Heart left ventricle (tissue), 16 donors: ENCODE measurements around the gene ARRB1. TPM values are rescaled to one million over a fixed set of nuclear protein-coding genes. Genes with fewer than 3 reads are reported as not detected.

ENCODE experiments used
- ATAC-seq, 4 donors: fragments of 200-7000 bp; cut with Tn5 transposase; one replicate each; pipeline ENCODE4 v1.9.1; 2020 to 2022; ENCODE audit warnings: moderate library complexity in 4 of 4, mild to moderate bottlenecking in 3 of 4, moderate number of reproducible peaks in 1 of 4
- DNase-seq, 5 donors: peaks; one replicate each; pipeline ENCODE4 v3.0.0-alpha.2; 2020
- H3K27ac ChIP-seq, 12 donors: fragments of 200-600 bp; sonication (generic) in 4 of 12; one replicate each; pipeline versions ENCODE4 v1.5.0 to v1.8.0; 2016 to 2022; ENCODE audit warnings: mild to moderate bottlenecking in 2 of 12
- H3K27me3 ChIP-seq, 9 donors: fragments of 200-600 bp; sonication (generic) in 2 of 9; one replicate each; pipeline versions ENCODE4 v1.5.1 to v1.8.0; 2016 to 2022; ENCODE audit warnings: mild to moderate bottlenecking in 3 of 9
- H3K36me3 ChIP-seq, 9 donors: fragments of 200-600 bp; sonication (generic) in 2 of 9; one replicate each; pipeline versions ENCODE4 v1.5.0 to v1.8.0; 2018 to 2022; ENCODE audit warnings: mild to moderate bottlenecking in 2 of 9
- H3K4me1 ChIP-seq, 12 donors: fragments of 200-600 bp; sonication (generic) in 4 of 12; one replicate each; pipeline versions ENCODE4 v1.5.0 to v1.8.0; 2016 to 2022; ENCODE audit warnings: mild to moderate bottlenecking in 3 of 12
- H3K4me3 ChIP-seq, 12 donors: fragments of 200-600 bp; sonication (generic) in 4 of 12; one replicate each; pipeline versions ENCODE4 v1.5.0 to v1.8.0; 2017 to 2022; ENCODE audit warnings: mild to moderate bottlenecking in 9 of 12, moderate library complexity in 4 of 12
- H3K9me3 ChIP-seq, 12 donors: fragments of 200-600 bp; sonication (generic) in 4 of 12; one replicate each; pipeline versions ENCODE4 v1.5.0 to v1.8.0; 2016 to 2022; ENCODE audit warnings: mild to moderate bottlenecking in 1 of 12
- CTCF ChIP-seq, 12 donors: fragments of 200-600 bp; sonication (generic) in 4 of 12; IDR thresholded peaks; one replicate each; pipeline versions ENCODE4 v1.5.0 to v1.8.0; 2018 to 2022; ENCODE audit warnings: antibody characterized with exemption in 12 of 12, mild to moderate bottlenecking in 5 of 12
- POLR2A ChIP-seq, 2 donors: fragments of 450-650 bp; IDR thresholded peaks; one replicate each; pipeline ENCODE4 v1.6.1; 2017; ENCODE audit warnings: antibody characterized with exemption in 2 of 2, mild to moderate bottlenecking in 2 of 2, moderate library complexity in 2 of 2
- WGBS, 4 donors: extraction: QIAGEN DNeasy Blood & Tissue Kit in 2 of 4; methylation state at CpG; one replicate each; pipeline versions ENCODE4 v1.1.5 to v1.1.7; 2013 to 2018; 5-methylcytosine and 5-hydroxymethylcytosine counted together
- intact Hi-C, 10 donors: fragments of 100-400 bp; cut with DNase I; formaldehyde crosslinking; loops; one replicate each; pipeline versions ENCODE4 v1.11.1 to v1.14.2; 2022
- polyA plus RNA-seq, 2 donors: library from polyadenylated mRNA; stranded (reverse); fragments of 200-250 nt; gene quantifications; one replicate each; pipeline ENCODE4 v1.2.3, GENCODE V29; 2013
- total RNA-seq, 9 donors: library from RNA; depleted of rRNA in 2 of 9; stranded (reverse); fragments of >200 nt in 2 of 9; fragmentation: NEBNext Ultra II Directional in 3 of 9; extraction: Animal tissue kit (Norgen Biotek cat#: 25700) in 3 of 9; gene quantifications; one replicate each; pipeline versions ENCODE4 v1.1.0 to v1.2.4, GENCODE V29; 2016 to 2023
- donor health status: ischemic (EF 13 %, LVEDD 7.1; RV severe dilation, severe dysfunction).
- donor health status: healthy with polysubstance abuse.
- donor health status: DM: no; HTN: yes; CAD: no.
- donor health status: DM: no; HTN: no; CAD: no.
- donor health status: ischemic (EF 25% LVEDD 6.9; RV normal size, moderate dysfunction).
- donor health status: ischemic (EF 25% LVEDD 5.7; RV mildly dilated, moderate dysfunction).
- donor health status: healthy.
- donor health status: DM: yes; HTN: yes; CAD: no.
- donor health status: ischemic (EF 35%, LVEDD 5.7; RV mildly dilated, moderate dysfunction).
- donor health status: nonischemic (EF 11% LVEDD 7.7; RV severe dilation, severe dysfunction).
- donor health status: DM: yes; HTN: yes; CAD: no.
- donor health status: PGD.
- donor health status: ischemic (EF 29% LVEDD 5.4; RV normal size, mild dysfunction).
- donor health status: nonischemic (EF 23%, LVEDD 6.1; RV moderate dilation, normal function).

The ARRB1 gene
- total and polyA plus RNA-seq, 11 donors = 7.9 to 58.9 (median 25.4) TPM

DNA sequence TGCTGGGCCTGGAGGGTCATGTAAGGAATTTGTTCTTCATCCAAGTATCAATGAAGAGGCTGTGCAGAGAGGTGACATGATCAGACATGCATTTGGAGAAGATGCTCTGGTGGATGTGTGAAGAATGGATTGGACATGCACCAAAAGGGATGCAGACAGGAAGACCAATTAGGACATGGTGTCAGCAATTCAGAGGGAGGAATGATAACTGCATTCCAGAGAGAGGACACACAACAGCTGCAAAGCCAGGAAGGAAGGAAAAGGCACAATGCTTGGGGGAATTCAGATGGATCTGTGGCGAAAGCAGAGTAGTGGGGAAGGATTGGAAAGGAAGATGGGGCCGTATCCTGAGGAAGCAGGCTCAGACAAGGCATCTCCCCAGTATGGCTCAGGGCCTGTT is 5.2 kb upstream of the ARRB1 start:
- 47 to 64% (median 55%) methylated on average over 2 of the region's 2 CpGs for WGBS, 4 donors

GRCh38 chr11:75355051-75355450 is 3.6 kb upstream of the ARRB1 start:
- no peak for ATAC-seq
- WGBS, 4 donors = 79 to 88% (median 83%) methylated on average over 10 of the region's 10 CpGs
- no peak overlapping the region for H3K4me3 ChIP-seq
- no peak overlapping the region for H3K27ac ChIP-seq
- intact Hi-C loops = no loop called here
- no peaks in the 10 kb centered on the region for H3K27me3 ChIP-seq
- DNase-seq = no peak
- H3K9me3 ChIP-seq = no peaks in the 10 kb centered on the region
- no peaks in the 10 kb centered on the region for H3K36me3 ChIP-seq
- peaks cover 0 to 26% (median 17%) of the 10 kb centered on the region in 12 donors for H3K4me1 ChIP-seq
- TF ChIP-seq POLR2A (IDR thresholded peaks at IDR 0.05) (no peak), CTCF (IDR thresholded peaks at IDR 0.05) (no peak)

More for the DNA sequence above, 5.2 kb upstream of the ARRB1 start:
- H3K4me3 ChIP-seq = no peak overlapping the region
- TF ChIP-seq CTCF (IDR thresholded peaks at IDR 0.05) = no peak
- no peak for TF ChIP-seq POLR2A (IDR thresholded peaks at IDR 0.05)
- ATAC-seq (no peak), DNase-seq (no peak)
- H3K27me3 ChIP-seq = no peaks in the 10 kb centered on the region
- peaks cover 0 to 15% (median 6%) of the 10 kb centered on the region in 12 donors for H3K4me1 ChIP-seq
- no peaks in the 10 kb centered on the region for H3K9me3 ChIP-seq
- no peaks in the 10 kb centered on the region for H3K36me3 ChIP-seq
- H3K27ac ChIP-seq = no peak overlapping the region
- intact Hi-C loops = no loop called here

DNA sequence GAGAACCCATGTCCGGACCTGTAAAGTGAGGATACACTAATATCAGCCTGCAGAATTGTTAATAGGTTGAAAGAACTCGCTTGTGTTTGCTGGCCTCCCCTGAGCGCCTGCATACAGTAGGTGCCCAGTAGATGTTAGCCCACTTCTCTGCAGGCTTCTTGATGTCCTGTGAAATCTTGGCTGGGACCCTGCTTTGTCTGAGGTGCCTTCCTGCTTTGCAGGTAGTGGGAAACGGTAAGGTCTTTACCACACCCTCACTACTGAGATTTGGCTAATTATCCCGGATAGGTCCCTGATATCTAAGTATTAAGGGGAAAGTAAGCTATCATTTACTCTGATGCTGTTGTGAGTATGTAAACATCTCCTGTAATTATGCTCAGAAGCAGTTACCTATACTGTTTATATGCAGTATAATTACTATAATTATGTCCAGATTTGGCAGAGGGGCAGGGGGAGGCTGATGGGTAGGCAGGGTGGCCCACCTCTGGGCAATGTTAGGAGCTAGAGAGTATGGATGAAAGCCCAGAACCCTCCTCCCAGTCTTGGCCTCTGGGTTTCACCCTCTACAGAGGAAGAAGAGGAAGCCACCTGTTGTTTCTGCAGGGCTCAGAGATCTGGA is 1.2 kb upstream of the ARRB1 start:
- ATAC-seq (no peak), DNase-seq (no peak)
- 7 to 40% (median 22%) methylated on average over 3 to 5 of the region's 5 CpGs for WGBS, 4 donors
- intact Hi-C loops = no loop called here
- TF ChIP-seq CTCF (IDR thresholded peaks at IDR 0.05) = no peak
- no peak for TF ChIP-seq POLR2A (IDR thresholded peaks at IDR 0.05)
- Histone ChIP-seq H3K4me1 (peaks cover 16 to 50% (median 39%) of the 10 kb centered on the region in 12 donors), H3K27me3 (no peaks in the 10 kb centered on the region), H3K4me3 (peak overlapping the region in 11 of 12 donors; percentile 59 to 99 (median 79)), H3K9me3 (no peaks in the 10 kb centered on the region), H3K36me3 (no peaks in the 10 kb centered on the region), H3K27ac (peak overlapping the region in 11 of 12 donors; percentile 84 to 97 (median 93))

GRCh38 chr11:75351791-75352587 is 528 bp upstream of the ARRB1 start:
- Histone ChIP-seq H3K27ac (peak overlapping the region; percentile 20 to 97 (median 92)), H3K4me1 (peaks cover 19 to 57% (median 46%) of the 10 kb centered on the region in 12 donors), H3K27me3 (no peaks in the 10 kb centered on the region), H3K9me3 (no peaks in the 10 kb centered on the region), H3K36me3 (no peaks in the 10 kb centered on the region), H3K4me3 (peak overlapping the region; percentile 50 to 99 (median 78))
- 0 to 1% (median 0%) methylated on average over 39 to 64 of the region's 64 CpGs for WGBS, 4 donors
- ATAC-seq = peak; percentile 20 to 63 (median 51)
- peak in 2 of 12 donors; percentile 18 to 19 for TF ChIP-seq CTCF (IDR thresholded peaks at IDR 0.05)
- peak in 1 of 2 donors; percentile 9 for TF ChIP-seq POLR2A (IDR thresholded peaks at IDR 0.05)
- DNase-seq = peak; percentile 71 to 89 (median 79)
- intact Hi-C loops = no loop called here
